Right cardiac atrium (tissue), 5 donors: ENCODE data around the gene MARCHF7. TPM values are rescaled to one million over a fixed set of nuclear protein-coding genes. Genes with fewer than 3 reads are reported as not detected.
"Not testable (repeated sequence)": the region's sequence is repeated elsewhere in the genome, so short reads cannot be mapped to it uniquely, and the experiment has no call there.

Experiments
- ATAC-seq, 2 donors: fragments of 200-7000 bp; cut with Tn5 transposase; one replicate each; pipeline versions ENCODE4 v1.8.0 to v1.9.1; 2020; ENCODE audit warnings: moderate library complexity in 2 of 2, mild to moderate bottlenecking in 1 of 2
- DNase-seq, 3 donors: peaks; one replicate each; pipeline ENCODE4 v3.0.0-alpha.2; 2020
- H3K27ac ChIP-seq: one replicate; pipeline ENCODE4 v1.5.1; 2013; ENCODE audit warnings: mild to moderate bottlenecking, low read length, control low read depth, moderate library complexity
- H3K27me3 ChIP-seq: one replicate; pipeline ENCODE4 v1.6.1; 2013; ENCODE audit not compliant: control insufficient read depth, insufficient read depth
- H3K4me1 ChIP-seq: one replicate; pipeline ENCODE4 v1.6.1; 2013; ENCODE audit warnings: low read length; ENCODE audit not compliant: control insufficient read depth, insufficient read depth
- H3K4me3 ChIP-seq: one replicate; pipeline ENCODE4 v1.5.1; 2013; ENCODE audit warnings: low read length, control low read depth
- H3K9me3 ChIP-seq: one replicate; pipeline ENCODE4 v1.6.1; 2013; ENCODE audit warnings: low read length; ENCODE audit not compliant: control insufficient read depth
- WGBS: extraction: QIAGEN DNeasy Blood & Tissue Kit; methylation state at CpG from one replicate; pipeline ENCODE4 v1.1.7; 2013; 5-methylcytosine and 5-hydroxymethylcytosine counted together
- intact Hi-C, 4 donors: fragments of 100-400 bp; cut with DNase I; formaldehyde crosslinking; loops; one replicate each; pipeline versions ENCODE4 v1.11.0 to v1.14.0; 2022 to 2023
- polyA plus RNA-seq: library from polyadenylated mRNA; stranded (reverse); fragments of 200-250 nt; gene quantifications from one replicate; pipeline ENCODE4 v1.2.3, GENCODE V29; 2013
- total RNA-seq, 4 donors: library from RNA; stranded (reverse); fragmentation: NEBNext Ultra II Directional; extraction: Animal tissue kit (Norgen Biotek cat#: 25700); gene quantifications; one replicate each; pipeline ENCODE4 v1.2.1, GENCODE V29; 2021
- donor health status: healthy with polysubstance abuse.
- donor health status: DM: no; HTN: yes; CAD: no.
- donor health status: DM: no; HTN: no; CAD: no.
- donor health status: DM: no; HTN: yes; CAD: no; lungs with severe emphysema.
- donor health status: DM: yes; HTN: yes; CAD: no.

MARCHF7 gene
- total and polyA plus RNA-seq, 5 donors = 33.6 to 85.4 (median 70.8) TPM

DNA sequence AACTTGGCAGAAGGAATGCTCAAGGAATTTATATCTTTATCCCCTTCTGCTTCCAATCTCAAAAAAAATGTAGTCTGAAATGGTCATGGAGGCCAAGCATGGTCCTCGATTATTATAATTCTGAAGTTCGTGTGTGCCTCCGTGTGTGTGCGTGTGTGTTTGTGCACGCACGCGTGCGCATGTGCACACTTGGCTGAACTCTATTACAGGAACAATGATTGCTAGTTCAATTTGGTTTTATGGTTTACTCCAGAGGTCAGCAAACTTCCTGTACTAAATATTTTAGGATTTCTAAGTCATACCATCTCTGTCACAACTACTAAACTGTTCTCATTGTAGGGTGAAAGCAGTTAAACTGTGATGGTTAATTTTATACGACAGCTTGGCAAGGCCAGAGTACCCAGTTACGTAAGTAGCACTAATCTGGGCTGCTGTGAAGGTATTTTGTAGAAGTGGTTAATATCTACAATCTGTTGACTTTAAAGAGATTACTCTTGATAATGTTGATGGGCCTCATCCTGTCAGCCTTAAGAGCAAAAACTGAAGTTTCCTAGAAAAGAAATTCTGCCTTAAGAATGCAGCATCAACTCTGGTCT is 5.8 kb upstream of the MARCHF7 start:
- ATAC-seq = peak; percentile 41 to 50
- Histone ChIP-seq H3K4me1 (no peaks in the 10 kb centered on the region), H3K9me3 (no peaks in the 10 kb centered on the region), H3K4me3 (peak overlapping the region; percentile 35), H3K27me3 (no peaks in the 10 kb centered on the region), H3K27ac (no peak overlapping the region)
- DNase-seq = peak in 1 of 3 donors; percentile 62
- WGBS = 32% methylated on average over 10 of the region's 10 CpGs
- intact Hi-C loops = no loop called here

DNA sequence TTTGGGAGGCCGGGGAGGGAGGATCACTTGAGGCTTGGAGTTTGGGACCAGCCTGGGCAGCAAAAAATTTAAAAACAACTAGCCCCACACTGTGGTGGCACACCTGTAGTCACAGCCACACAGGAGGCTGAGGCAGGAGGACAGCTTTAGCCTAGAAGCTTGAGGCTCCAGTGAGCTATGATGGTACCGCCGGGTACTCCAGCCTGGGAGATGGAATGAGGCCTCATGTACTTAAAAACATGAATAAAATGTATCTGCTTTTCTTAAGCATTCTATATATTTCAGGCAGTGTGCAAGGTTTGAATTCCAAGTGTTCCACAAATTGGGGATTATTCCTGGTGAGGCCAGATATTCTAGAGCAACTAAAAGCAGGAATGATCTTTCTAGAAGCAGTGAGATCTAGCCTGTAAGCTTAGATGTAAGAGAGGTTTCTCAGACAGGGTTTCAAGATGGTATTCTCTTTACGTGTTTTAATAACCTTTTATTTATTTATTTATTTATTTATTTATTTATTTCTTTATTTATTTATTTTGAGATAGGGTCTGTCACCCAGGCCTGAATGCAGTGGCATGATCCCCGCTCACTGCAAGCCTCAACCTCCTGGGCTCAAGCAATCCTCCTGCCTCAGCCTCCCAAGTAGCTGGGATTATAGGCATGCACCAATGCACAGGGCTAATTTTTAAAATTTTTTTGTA is 4.1 kb upstream of the MARCHF7 start:
- H3K9me3 ChIP-seq = no peaks in the 10 kb centered on the region
- H3K27me3 ChIP-seq = no peaks in the 10 kb centered on the region
- DNase-seq (no peak), ATAC-seq (no peak)
- no peak overlapping the region for H3K4me3 ChIP-seq
- no peak overlapping the region for H3K27ac ChIP-seq
- WGBS = 98% methylated on average over 5 of the region's 5 CpGs
- no peaks in the 10 kb centered on the region for H3K4me1 ChIP-seq
- intact Hi-C loops = no loop called here

DNA sequence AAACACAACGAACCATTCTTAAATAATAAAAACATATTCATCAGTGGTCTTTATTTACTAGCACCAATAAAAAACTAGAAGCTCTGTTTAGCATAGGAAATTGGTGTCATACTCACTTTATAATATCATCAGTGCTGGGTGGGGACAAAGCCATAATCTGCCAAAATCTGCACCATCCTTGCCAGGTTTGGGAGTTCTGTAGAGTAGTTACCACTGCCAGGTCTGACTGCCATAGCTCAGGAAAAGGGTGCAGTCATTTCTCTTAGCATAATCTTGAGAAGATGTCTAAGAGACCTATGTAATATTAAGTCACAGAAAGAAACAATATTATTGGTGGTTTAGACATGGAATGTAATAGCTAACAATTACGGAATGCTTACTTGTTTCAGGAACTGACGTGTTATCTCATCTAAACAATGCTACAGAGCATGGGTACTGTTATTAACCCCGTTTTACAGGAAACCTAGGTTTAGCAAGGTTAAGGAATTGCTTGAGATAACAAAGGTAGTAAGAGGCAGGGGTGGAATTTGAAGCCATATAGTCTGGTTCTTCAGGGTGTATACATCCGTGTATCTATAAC is 1.6 kb upstream of the MARCHF7 start:
- H3K9me3 ChIP-seq = no peaks in the 10 kb centered on the region
- ATAC-seq (no peak), DNase-seq (no peak)
- intact Hi-C loops = loop anchor here in 2 of 4 donors (5.0 to 10.0 kb wide), 2 partner anchors 93 to 96 kb away; partner anchors contain the start of gene BAZ2B (in 2 of the 2)
- H3K4me1 ChIP-seq = peaks cover 5% of the 10 kb centered on the region
- peak overlapping the region; percentile 36 for H3K27ac ChIP-seq
- 41% methylated on average over 5 of the region's 5 CpGs for WGBS
- no peak overlapping the region for H3K4me3 ChIP-seq
- no peaks in the 10 kb centered on the region for H3K27me3 ChIP-seq

DNA sequence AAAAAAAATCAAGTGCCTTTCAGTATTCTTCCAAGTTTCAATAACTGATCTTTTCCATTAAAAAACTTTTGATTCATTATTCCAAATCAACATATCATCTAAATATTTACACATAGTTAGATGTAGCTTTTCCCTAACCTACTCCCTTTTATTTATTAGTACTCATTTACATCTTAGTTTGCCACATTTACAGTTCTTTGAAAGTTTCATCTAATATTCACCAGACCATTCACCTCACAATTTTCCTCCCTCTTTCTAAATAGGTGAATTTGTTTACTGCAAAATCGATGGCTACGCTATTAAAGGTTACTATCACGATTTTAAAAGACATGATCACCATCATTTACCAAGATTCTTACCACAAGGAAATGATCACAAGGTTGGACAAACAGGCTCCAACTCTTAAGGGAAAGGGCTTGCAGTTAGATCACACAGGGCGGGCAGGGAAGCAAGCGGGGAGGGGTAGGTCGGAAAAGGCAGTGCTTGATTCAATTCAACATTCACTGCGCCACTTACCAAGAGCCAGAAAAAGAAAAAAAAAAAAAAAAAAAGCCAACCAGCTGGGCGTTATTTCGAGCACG is 654 bp upstream of the MARCHF7 start:
- DNase-seq = no peak
- 2% methylated on average over 10 of the region's 10 CpGs for WGBS
- H3K4me3 ChIP-seq = peak overlapping the region; percentile 89
- H3K27ac ChIP-seq = peak overlapping the region; percentile 99
- H3K27me3 ChIP-seq = no peaks in the 10 kb centered on the region
- ATAC-seq = peak in 1 of 2 donors; percentile 63
- no peaks in the 10 kb centered on the region for H3K9me3 ChIP-seq
- intact Hi-C loops = loop anchor here in 2 of 4 donors (5.0 to 10.0 kb wide), 2 partner anchors 94 to 97 kb away; partner anchors contain the start of gene BAZ2B (in 2 of the 2)
- peaks cover 5% of the 10 kb centered on the region for H3K4me1 ChIP-seq

DNA sequence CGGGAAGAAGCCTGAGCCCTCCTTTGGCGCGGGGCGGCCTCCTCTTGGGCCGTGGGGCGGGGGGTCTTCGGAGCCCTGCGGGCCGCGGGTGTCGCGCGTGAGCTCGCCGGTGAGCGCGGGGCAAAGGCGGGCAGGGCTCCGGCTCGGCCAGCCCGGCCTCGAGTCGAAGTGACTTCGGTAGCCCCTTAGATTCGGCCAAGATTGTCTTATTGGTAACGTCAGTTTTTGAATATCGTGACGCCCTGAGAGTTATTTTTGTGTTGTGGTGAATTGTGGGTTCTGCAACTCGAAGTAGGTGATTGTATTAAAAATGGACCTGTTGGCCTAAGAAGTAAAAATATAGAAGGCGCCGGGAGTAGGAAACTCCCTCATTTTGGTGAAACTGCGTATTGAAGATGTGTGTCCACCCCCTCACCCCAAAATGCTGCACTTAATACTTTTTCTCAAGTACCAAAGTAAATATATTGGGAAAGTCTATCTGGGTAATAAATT is 669 bp downstream of the MARCHF7 start:
- peak in 1 of 2 donors; percentile 53 for ATAC-seq
- H3K9me3 ChIP-seq = no peaks in the 10 kb centered on the region
- intact Hi-C loops = loop anchor here in 2 of 4 donors (5.0 to 10.0 kb wide), 2 partner anchors 96 to 98 kb away; partner anchors contain the start of gene BAZ2B (in 2 of the 2)
- H3K4me3 ChIP-seq = peak overlapping the region; percentile 89
- WGBS = under 1% methylated on average over 32 of the region's 32 CpGs
- peaks cover 9% of the 10 kb centered on the region for H3K4me1 ChIP-seq
- DNase-seq = no peak
- H3K27me3 ChIP-seq = no peaks in the 10 kb centered on the region
- peak overlapping the region; percentile 99 for H3K27ac ChIP-seq

DNA sequence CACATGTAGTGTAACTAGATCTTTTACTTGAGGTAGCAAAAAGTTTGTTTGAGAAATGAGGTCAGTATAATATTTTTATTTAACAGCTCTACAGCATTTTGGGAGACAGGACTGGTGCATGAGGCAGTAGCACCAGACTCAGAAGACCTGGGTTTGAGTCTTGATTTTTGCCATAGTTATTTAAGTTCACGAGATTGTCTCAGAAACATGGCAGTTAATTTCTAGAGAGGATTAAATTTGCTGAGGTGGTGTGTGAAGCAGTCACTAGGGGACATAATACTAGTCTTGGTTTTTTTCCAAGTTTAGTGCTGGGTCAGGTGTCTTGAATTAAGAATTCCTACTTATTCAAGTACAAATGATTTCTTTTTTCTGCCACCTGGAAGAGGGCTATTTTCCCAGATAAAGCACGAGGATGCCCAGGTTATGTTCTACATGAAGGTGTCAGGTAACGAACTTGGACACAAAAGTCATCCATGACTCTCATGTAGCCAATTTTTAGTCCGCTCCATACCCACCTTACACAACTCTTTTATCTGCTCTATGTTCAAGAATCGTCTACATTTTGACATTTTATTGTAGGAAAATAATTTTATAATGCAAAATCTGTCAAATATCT is 1.4 kb downstream of the MARCHF7 start:
- WGBS = 42% methylated on average over 5 of the region's 5 CpGs
- intact Hi-C loops = loop anchor here in 2 of 4 donors (5.0 to 10.0 kb wide), 2 partner anchors 96 to 99 kb away; partner anchors contain the start of gene BAZ2B (in 2 of the 2)
- Histone ChIP-seq H3K9me3 (no peaks in the 10 kb centered on the region), H3K27me3 (no peaks in the 10 kb centered on the region), H3K4me1 (peaks cover 9% of the 10 kb centered on the region), H3K27ac (peak overlapping the region; percentile 46), H3K4me3 (peak overlapping the region; percentile 89)
- ATAC-seq (no peak), DNase-seq (no peak)

DNA sequence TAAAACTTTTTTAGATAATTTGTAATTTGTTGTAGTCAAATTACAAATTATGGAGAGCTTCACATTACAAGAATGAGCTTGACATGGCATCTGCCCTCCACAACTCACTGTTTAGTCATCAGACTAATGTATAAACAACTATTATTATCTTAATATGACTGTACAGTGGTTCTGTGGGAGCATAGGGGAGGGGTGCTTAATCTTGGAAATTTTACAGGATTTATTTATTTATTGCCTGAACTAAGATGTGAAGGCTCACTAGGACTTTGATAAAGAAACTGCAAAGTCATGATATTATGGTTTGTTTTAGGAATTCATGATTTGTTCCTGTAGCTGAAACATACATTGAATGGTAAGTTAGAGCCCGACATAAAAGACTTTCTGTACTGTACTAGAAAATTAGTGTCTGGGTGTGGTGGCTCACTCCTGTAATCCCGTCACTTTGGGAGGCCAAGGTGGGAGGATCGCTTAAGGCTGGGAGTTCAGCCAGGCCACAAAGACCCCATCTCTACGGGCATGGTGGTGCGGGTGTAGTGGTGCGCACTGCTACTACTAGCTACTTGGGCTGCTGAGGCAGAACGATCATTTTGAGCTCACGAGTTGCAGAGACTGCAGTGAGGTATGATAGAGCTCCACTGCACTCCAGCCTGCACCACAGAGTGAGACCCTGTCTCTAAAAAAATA is 2.1 kb downstream of the MARCHF7 start:
- 68% methylated on average over 8 of the region's 8 CpGs for WGBS
- Histone ChIP-seq H3K4me3 (peak overlapping the region; percentile 89), H3K9me3 (no peaks in the 10 kb centered on the region), H3K4me1 (peaks cover 9% of the 10 kb centered on the region), H3K27ac (no peak overlapping the region), H3K27me3 (no peaks in the 10 kb centered on the region)
- intact Hi-C loops = loop anchor here in 2 of 4 donors (5.0 to 10.0 kb wide), 2 partner anchors 97 to 100 kb away; partner anchors contain the start of gene BAZ2B (in 2 of the 2)
- no peak for ATAC-seq
- DNase-seq = no peak

DNA sequence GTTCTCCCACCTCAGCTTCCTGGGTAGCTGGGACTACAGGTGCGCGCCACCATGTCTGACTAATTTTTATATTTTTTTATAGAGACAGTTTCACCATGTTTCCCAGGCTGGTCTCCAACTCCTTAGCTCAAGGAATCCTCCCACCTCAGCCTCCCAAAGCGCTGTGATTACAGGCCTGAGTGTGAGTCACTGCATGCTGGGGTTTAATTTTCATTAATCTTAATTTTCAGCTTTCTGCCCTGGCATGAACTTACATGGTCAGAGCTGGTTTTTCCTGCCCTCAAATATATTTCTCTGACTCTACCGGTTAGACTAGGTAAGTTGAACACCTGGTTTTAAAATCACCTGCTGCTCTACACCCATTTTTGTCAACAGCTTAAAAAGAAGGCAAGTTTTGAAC is 3.1 kb downstream of the MARCHF7 start:
- H3K4me1 ChIP-seq = peaks cover 9% of the 10 kb centered on the region
- intact Hi-C loops = loop anchor here in 1 of 4 donors (10.0 kb wide), 1 partner anchor 101 kb away; the partner anchor contains the start of gene BAZ2B
- no peaks in the 10 kb centered on the region for H3K9me3 ChIP-seq
- 95% methylated on average over 4 of the region's 4 CpGs for WGBS
- H3K27ac ChIP-seq = no peak overlapping the region
- no peak for DNase-seq
- H3K27me3 ChIP-seq = no peaks in the 10 kb centered on the region
- no peak for ATAC-seq
- H3K4me3 ChIP-seq = no peak overlapping the region

DNA sequence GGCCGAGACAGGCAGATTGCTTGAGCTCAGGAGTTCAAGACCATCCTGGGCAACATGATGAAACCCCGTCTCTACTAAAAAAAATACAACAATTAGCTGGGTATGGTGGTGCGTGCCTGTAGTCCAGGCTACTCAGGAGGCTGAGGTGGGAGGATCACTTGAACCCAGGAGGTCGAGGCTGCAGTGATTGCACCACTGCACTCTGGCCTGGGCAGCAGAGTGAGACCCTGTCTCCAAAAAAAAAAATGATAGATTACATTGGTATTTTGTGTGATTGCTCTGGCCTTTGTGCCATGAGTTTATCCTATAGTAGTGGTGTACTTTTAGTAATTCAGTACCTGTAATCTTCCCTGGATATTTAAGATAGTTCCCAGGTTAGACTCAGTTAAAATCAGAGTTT is 4.1 kb downstream of the MARCHF7 start:
- H3K27me3 ChIP-seq, H3K27ac ChIP-seq, DNase-seq, ATAC-seq, H3K4me3 ChIP-seq, H3K4me1 ChIP-seq, H3K9me3 ChIP-seq: not testable (repeated sequence)
- 96% methylated on average over 4 of the region's 4 CpGs for WGBS
- intact Hi-C loops = loop anchor here in 1 of 4 donors (10.0 kb wide), 1 partner anchor 102 kb away; the partner anchor contains the start of gene BAZ2B

DNA sequence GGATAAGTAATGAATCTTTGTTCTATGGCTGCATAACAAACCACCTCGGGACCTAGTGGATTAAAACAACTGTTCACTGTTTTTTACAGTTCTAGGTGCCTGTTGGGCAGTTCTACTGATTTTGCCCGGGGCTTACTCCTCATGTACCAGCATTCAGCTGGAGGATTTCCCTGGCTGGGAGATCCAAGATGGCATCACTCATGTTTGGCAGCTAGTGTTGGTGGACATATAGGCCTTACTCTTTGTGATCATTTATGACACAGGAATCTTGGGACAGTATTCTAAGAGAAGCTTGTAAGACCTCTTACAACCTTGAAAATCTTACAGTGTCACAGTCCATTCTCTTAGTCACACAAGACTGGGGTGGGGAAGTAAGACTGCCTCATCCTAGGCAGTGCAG is 4.6 kb downstream of the MARCHF7 start:
- peaks cover 9% of the 10 kb centered on the region for H3K4me1 ChIP-seq
- H3K27me3 ChIP-seq = no peaks in the 10 kb centered on the region
- intact Hi-C loops = loop anchor here in 1 of 4 donors (10.0 kb wide), 1 partner anchor 102 kb away; the partner anchor contains the start of gene BAZ2B
- no peak overlapping the region for H3K4me3 ChIP-seq
- 87% methylated on average over 2 of the region's 2 CpGs for WGBS
- no peak overlapping the region for H3K27ac ChIP-seq
- DNase-seq = no peak
- H3K9me3 ChIP-seq = no peaks in the 10 kb centered on the region
- no peak for ATAC-seq
